Fibroblast of pulmonary artery (primary cell): ENCODE measurements around the gene PHC2.

Experiments used
- DNase-seq: peaks from one replicate; pipeline ENCODE4 v3.0.0-alpha.2; 2010; ENCODE audit warnings: low read depth
- H3K4me3 ChIP-seq: replicated peaks from 2 replicates; pipeline ENCODE4 v1.5.1; 2011; ENCODE audit warnings: low read depth, mild to moderate bottlenecking, control low read depth, low read length, moderate library complexity
- TF ChIP-seq, protein P1 (sequence below): IDR thresholded peaks from 2 replicates; pipeline ENCODE4 v1.5.1; 2011; ENCODE audit warnings: mild to moderate bottlenecking, control low read depth, low read length, inconsistent platforms; ENCODE audit errors: missing control alignments

Gene PHC2

DNA sequence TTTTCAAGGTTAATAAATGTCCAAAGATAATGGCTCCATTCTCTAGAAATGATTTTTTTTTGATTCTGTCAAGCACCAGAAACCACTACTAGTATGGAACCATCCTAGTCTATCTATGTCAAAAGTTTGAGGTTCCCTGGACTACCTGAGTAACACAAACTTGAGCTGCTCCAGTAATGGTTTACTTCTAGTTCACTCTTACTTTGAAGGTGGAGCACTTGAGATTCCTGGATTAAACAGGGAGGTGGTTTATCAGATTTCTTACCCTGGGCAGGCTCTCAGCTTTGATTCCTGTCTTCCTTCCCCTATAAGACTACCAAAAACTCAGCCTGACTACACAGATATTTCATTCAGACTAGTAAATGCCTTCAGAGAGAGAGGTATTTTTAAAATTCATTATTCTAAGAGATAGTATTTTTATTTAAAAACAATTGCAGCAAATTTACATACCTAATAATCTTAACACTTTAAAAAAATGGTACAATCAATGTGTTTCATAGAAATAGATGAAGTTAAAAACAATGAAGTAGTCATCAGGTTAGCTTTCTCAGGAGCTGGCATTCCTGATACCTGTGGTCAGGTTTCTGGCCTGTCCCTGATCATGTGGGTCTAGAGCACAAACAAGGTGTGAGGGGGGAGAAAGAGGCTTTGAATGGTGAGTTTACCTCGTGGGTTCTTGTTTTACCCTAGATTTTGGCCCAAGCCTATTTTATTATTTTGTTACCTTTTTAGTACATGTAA is 23.4 kb downstream of the PHC2 start:
- no peak for DNase-seq
- H3K4me3 ChIP-seq: no peak overlapping the region
- TF ChIP-seq, protein P1, sequence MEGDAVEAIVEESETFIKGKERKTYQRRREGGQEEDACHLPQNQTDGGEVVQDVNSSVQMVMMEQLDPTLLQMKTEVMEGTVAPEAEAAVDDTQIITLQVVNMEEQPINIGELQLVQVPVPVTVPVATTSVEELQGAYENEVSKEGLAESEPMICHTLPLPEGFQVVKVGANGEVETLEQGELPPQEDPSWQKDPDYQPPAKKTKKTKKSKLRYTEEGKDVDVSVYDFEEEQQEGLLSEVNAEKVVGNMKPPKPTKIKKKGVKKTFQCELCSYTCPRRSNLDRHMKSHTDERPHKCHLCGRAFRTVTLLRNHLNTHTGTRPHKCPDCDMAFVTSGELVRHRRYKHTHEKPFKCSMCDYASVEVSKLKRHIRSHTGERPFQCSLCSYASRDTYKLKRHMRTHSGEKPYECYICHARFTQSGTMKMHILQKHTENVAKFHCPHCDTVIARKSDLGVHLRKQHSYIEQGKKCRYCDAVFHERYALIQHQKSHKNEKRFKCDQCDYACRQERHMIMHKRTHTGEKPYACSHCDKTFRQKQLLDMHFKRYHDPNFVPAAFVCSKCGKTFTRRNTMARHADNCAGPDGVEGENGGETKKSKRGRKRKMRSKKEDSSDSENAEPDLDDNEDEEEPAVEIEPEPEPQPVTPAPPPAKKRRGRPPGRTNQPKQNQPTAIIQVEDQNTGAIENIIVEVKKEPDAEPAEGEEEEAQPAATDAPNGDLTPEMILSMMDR: no peak

DNA sequence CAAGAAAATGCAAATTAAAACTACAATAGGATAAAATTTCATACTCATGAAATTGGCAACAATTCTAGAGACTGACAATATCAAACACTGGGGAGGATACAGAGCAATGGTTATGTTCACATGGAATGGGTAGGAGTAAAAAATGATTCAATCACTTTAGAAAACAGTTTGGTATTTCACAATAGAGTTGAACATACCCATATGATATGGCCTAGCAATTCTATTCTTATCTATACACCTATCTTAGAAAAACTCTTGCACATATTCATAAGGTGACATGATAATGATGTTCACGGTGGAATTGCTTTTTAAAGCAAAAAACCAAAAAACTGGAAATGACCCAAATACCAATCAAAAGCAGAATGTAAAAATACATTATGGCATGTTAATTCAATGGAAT is 28.7 kb downstream of the PHC2 start:
- TF ChIP-seq, protein P1: no peak
- no peak overlapping the region for H3K4me3 ChIP-seq
- DNase-seq: no peak

DNA sequence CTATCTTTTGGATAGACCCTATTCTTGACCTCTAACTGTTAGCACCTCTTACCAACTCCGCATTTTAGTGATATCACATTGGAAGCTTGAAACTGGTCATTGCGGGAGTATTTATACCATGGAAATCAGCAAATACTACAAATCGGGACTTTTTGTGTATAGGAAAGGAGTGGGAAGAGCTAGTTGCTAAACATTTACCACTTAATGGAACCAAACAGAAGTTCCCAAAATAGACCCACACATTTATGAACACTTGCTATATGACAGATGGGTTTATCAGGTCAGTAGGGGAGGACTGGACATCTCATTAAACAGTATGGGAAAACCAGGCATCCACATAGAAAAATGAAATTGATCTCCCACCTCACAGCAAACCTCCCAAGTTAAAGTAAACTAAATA is 29.4 kb downstream of the PHC2 start:
- no peak for DNase-seq
- H3K4me3 ChIP-seq: no peak overlapping the region
- TF ChIP-seq, protein P1: no peak

DNA sequence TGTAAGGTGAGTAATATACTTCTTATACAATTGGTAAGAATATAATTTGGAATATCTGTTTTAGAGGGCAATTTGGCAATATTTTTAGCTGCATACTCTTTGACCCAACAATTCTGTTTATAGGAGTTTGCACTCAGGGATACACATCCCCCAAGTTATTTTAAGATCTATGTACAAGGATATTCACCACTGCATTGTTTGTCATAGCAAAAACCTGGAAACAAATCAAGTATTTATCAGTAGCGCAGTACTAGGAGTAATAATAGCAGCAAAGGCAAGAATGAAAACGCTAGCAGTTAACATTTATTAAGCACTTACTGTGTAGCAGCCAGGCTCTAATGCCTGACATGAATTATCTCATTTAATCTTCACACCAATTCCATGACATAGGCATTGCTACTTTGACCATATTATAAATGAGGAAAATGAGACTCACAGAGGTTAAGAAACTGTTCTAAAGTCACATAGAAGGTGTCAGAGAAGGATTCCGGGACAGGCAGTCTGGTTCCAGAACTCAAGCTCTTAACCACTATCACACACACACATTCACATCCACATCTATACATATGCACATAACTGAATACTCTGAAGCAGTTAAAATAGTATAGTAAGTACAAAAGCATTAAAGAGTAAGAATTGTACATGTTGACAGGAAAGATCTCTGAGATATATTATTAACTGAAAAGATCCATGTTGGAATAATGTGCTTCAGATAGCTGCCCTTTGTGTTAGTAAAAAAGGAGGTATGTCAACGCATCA is 30.6 kb downstream of the PHC2 start:
- TF ChIP-seq, protein P1: no peak
- no peak overlapping the region for H3K4me3 ChIP-seq

DNA sequence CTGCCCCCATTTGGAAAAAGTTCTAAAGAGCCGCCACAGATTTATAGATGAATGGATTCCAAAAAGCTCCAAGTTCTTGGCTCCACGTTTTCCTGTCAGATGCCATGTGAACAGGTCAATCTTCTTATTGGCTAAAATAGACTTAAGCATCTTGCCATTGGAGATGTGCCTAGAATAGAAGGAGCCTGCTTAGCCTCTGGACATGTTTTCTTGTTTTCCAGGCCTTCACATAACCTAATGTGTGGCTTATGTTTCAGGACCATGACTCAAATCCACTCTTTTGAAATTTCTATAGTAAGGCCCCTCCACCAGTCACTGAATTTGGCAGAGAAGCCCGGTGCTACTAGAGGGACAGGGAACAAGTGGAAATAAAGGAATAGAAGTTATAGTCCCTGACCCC is 31.5 kb downstream of the PHC2 start:
- H3K4me3 ChIP-seq: no peak overlapping the region
- TF ChIP-seq, protein P1: no peak
- DNase-seq: no peak

More for the DNA sequence above, 30.6 kb downstream of the PHC2 start:
- DNase-seq: peak; percentile 41

DNA sequence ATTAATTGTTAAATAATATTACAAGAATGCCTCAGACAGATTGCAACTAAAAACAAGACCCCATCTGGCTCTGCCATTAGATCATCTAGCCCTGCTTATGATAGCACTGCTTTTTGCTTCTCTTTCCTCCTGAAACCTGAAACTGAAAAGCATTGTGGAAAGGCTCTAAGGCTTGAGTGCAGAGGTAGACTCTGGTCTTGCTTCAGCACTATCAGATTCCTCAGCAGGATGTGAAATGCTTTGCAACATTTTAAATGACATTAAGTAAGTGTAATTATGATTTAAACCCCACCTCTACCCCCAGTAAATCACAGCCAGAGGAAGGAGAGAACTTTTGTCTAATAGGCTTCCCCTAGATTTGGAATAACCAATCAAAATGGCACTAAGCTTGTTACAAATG is 32.9 kb downstream of the PHC2 start:
- DNase-seq: no peak
- TF ChIP-seq, protein P1: no peak
- H3K4me3 ChIP-seq: no peak overlapping the region
